Endothelial cell (in vitro differentiated cells): ENCODE results near the gene DCXR. TPM values are rescaled to one million over a fixed set of nuclear protein-coding genes. Genes with fewer than 3 reads are reported as not detected.
A peak's percentile ranks its signal among the peaks of the same experiment; 100 is the strongest.

Experiments used
- DNase-seq: peaks from one replicate; pipeline ENCODE4 v3.0.0; 2021; ENCODE audit warnings: low spot score
- H3K27ac Mint-ChIP-seq: one replicate; pipeline ENCODE4 v1.8.0; 2021; ENCODE audit warnings: mixed read lengths, inconsistent platforms; ENCODE audit not compliant: unreplicated experiment
- H3K27me3 Mint-ChIP-seq: one replicate; pipeline ENCODE4 v1.8.0; 2021; ENCODE audit warnings: mild to moderate bottlenecking, moderate library complexity, mixed read lengths, inconsistent platforms; ENCODE audit not compliant: unreplicated experiment
- H3K36me3 Mint-ChIP-seq: one replicate; pipeline ENCODE4 v1.8.0; 2021; ENCODE audit warnings: mild to moderate bottlenecking, low read depth, mixed read lengths, inconsistent platforms; ENCODE audit not compliant: unreplicated experiment
- H3K4me1 Mint-ChIP-seq: one replicate; pipeline ENCODE4 v1.8.0; 2021; ENCODE audit warnings: mild to moderate bottlenecking, mixed read lengths, inconsistent platforms; ENCODE audit not compliant: unreplicated experiment
- H3K4me3 Mint-ChIP-seq: one replicate; pipeline ENCODE4 v1.8.0; 2021; ENCODE audit warnings: mild to moderate bottlenecking, mixed read lengths, inconsistent platforms; ENCODE audit not compliant: unreplicated experiment
- H3K9me3 Mint-ChIP-seq: one replicate; pipeline ENCODE4 v1.8.0; 2021; ENCODE audit warnings: mixed read lengths, inconsistent platforms; ENCODE audit not compliant: unreplicated experiment
- total RNA-seq: library from RNA; stranded (reverse); fragmentation: NEBNext Ultra II Directional; extraction: Animal tissue kit (Norgen Biotek cat#: 25700); gene quantifications from one replicate; pipeline ENCODE4 v1.2.1, GENCODE V29; 2021; ENCODE audit not compliant: unreplicated experiment
- TF ChIP-seq, protein P1 (sequence below): fragments of 200-600 bp; sonication (generic); IDR thresholded peaks from one replicate; pipeline ENCODE4 v1.5.0; 2021; ENCODE audit warnings: antibody characterized with exemption; ENCODE audit not compliant: unreplicated experiment

The DCXR gene
- total RNA-seq, 1 donor from 2014 or later, result 30.8 TPM

DNA sequence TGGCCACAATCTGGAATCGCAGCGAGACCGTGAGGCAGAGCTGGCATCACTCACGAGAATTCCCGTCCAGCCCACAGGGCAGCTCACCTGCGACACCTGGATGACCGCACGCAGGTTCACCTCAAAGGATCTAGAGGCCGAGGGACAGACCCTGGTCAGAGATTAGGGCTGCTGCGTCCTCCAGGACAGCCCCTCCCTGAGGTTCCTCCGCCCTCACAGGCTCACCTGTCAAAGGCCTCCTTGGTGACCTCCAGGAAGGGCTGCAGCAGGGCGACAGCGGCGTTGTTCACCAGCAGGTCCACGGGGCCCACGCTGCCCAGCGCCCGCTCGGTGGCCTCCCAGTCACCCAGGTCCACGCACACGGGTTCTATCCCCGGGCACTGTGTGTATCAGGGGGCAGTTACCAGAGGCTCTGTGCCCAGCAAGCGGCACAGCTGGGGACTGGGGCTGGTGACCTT lies 834 bp downstream of the DCXR start:
- H3K9me3 Mint-ChIP-seq, result no peaks in the 10 kb centered on the region
- TF ChIP-seq, protein P1, sequence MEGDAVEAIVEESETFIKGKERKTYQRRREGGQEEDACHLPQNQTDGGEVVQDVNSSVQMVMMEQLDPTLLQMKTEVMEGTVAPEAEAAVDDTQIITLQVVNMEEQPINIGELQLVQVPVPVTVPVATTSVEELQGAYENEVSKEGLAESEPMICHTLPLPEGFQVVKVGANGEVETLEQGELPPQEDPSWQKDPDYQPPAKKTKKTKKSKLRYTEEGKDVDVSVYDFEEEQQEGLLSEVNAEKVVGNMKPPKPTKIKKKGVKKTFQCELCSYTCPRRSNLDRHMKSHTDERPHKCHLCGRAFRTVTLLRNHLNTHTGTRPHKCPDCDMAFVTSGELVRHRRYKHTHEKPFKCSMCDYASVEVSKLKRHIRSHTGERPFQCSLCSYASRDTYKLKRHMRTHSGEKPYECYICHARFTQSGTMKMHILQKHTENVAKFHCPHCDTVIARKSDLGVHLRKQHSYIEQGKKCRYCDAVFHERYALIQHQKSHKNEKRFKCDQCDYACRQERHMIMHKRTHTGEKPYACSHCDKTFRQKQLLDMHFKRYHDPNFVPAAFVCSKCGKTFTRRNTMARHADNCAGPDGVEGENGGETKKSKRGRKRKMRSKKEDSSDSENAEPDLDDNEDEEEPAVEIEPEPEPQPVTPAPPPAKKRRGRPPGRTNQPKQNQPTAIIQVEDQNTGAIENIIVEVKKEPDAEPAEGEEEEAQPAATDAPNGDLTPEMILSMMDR, result no peak
- H3K27ac Mint-ChIP-seq, result no peak overlapping the region
- peaks cover 6% of the 10 kb centered on the region for H3K36me3 Mint-ChIP-seq
- DNase-seq, result no peak
- H3K27me3 Mint-ChIP-seq, result peaks cover 18% of the 10 kb centered on the region
- peaks cover 11% of the 10 kb centered on the region for H3K4me1 Mint-ChIP-seq
- H3K4me3 Mint-ChIP-seq, result no peak overlapping the region

DNA sequence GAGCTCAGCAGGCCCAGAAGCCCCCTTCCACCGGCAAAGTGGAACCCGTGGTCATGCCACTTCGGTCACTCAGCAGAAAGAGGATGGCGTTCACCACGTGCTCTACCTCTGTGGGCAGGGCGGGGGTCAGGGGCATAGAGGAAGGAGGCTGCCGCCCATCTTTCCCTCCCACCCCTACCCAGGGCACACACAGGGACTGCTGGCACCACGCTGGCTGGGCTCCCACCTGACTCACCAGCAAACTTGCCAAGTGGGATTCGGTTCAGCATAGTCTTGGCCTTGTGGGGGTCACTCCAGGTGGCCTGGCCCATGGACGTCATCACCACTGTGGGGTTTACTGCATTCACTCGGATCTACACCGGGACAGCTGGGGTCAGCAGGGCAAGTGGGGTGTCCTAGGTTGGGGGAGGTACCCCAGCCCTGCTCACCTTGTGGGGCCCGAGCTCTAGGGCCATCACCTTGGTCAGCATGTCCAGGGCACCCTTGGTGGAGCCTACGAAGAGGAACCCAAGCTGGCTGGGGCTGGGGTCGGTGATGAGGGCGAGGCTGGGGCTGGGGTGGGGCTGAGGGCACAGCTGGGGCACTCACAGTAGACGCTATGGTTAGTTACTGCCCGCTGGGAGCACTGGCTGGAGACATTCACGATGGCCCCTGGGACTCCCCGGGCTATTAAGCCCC lies 1.4 kb downstream of the DCXR start:
- TF ChIP-seq, protein P1, result no peak
- Mint-ChIP-seq H3K4me3 (no peak overlapping the region), H3K4me1 (peaks cover 11% of the 10 kb centered on the region), H3K27me3 (peaks cover 15% of the 10 kb centered on the region), H3K27ac (no peak overlapping the region), H3K36me3 (peaks cover 6% of the 10 kb centered on the region), H3K9me3 (no peaks in the 10 kb centered on the region)
- DNase-seq, result no peak

DNA sequence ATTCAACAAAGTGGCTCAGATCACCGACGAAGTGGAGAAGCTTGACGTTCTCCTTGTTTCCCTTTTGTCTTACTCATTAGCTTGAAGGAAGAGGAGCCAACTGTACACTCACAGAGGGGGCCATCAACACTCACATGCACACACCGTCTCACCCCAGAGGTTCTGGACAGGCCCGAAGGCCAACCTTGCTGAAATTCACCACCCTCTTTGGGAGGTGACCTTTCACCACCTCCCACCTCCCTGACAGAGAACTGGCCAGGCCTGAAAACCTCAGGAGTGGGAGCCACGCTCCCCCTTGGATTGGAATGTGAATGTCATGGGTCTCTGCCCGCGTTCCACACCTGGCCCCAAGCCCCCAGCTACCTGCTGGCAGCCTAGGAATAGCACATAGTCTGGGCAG lies 2.0 kb downstream of the DCXR start:
- TF ChIP-seq, protein P1, result no peak
- Mint-ChIP-seq H3K27me3 (peaks cover 15% of the 10 kb centered on the region), H3K9me3 (no peaks in the 10 kb centered on the region), H3K27ac (no peak overlapping the region), H3K4me3 (peak overlapping the region; percentile 82), H3K4me1 (peaks cover 11% of the 10 kb centered on the region), H3K36me3 (peaks cover 6% of the 10 kb centered on the region)
- no peak for DNase-seq

DNA sequence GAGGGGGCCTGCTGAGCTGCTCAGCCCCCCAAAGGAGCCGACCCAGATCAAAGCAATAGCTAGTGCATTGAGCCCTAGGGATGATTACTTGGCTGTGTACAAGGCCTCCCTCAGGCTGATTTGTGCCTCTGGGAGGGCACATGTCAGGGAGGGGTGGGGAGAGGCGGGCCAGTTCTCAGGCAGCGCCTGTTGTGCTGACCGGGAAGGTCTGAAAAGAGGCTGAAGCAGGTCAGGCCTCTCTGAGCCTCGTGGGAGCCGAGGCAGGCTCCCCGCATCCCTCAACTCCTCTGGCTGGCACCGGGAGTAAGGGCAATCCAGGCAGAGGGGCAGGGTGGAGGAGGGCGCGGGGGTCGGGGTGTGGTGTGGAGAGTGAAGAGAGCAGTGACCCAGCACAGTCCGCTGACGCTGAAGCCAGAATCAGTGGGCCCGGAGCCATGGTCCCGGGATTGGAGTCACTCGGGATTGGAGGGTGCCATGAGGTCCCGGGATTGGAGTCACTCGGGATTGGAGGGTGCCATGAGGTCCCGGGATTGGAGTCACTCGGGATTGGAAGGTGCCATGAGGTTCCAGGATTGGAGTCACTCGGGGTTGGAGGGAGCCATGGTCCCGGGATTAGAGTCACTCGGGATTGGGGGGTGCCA lies 3.0 kb downstream of the DCXR start:
- TF ChIP-seq, protein P1, result no peak
- Mint-ChIP-seq H3K27me3 (peaks cover 13% of the 10 kb centered on the region), H3K36me3 (peaks cover 6% of the 10 kb centered on the region), H3K4me3 (peak overlapping the region; percentile 51), H3K9me3 (no peaks in the 10 kb centered on the region), H3K4me1 (peaks cover 14% of the 10 kb centered on the region), H3K27ac (no peak overlapping the region)
- DNase-seq, result no peak

DNA sequence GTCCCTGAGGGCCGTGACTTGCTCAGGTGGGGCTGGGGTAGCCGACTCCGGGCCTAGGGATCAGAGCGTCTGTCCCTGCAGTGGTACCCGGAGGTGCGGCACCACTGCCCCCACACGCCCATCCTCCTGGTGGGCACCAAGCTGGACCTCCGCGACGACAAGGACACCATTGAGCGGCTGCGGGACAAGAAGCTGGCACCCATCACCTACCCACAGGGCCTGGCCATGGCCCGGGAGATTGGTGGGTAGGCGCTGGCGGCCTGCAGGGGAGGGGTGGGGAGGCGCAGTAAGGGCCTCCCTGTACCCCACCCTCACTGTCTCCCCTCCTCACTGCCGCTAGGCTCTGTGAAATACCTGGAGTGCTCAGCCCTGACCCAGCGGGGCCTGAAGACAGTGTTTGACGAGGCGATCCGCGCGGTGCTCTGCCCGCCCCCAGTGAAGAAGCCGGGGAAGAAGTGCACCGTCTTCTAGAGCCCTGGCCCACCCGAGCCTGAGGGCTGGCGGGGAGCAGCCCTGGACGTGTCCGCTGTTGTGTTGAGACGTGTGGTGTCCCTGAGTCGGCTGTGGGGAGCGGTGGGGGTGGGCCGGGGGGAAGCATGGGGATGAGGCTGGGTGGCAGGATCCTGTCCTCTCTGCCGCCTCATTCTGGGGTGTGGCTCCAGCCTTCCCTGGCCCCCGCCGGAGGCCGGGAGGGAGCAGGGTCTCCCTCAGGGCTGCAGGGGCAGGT lies 4.0 kb downstream of the DCXR start:
- Mint-ChIP-seq H3K4me1 (peaks cover 14% of the 10 kb centered on the region), H3K36me3 (peaks cover 6% of the 10 kb centered on the region), H3K4me3 (no peak overlapping the region), H3K27me3 (peaks cover 15% of the 10 kb centered on the region), H3K27ac (no peak overlapping the region), H3K9me3 (no peaks in the 10 kb centered on the region)
- no peak for DNase-seq
- TF ChIP-seq, protein P1, result no peak
